C4-2B (cell line): ENCODE results near the gene NUP214.

Experiments
- ZFX ChIP-seq: fragments of 450-650 bp; IDR thresholded peaks from 2 replicates; pipeline ENCODE4 v1.6.1; 2017
- TF ChIP-seq, protein P1 (sequence below): fragments of 450-650 bp; conservative IDR thresholded peaks from 2 replicates; pipeline ENCODE4 v1.5.1; 2017; ENCODE audit warnings: mild to moderate bottlenecking

DNA sequence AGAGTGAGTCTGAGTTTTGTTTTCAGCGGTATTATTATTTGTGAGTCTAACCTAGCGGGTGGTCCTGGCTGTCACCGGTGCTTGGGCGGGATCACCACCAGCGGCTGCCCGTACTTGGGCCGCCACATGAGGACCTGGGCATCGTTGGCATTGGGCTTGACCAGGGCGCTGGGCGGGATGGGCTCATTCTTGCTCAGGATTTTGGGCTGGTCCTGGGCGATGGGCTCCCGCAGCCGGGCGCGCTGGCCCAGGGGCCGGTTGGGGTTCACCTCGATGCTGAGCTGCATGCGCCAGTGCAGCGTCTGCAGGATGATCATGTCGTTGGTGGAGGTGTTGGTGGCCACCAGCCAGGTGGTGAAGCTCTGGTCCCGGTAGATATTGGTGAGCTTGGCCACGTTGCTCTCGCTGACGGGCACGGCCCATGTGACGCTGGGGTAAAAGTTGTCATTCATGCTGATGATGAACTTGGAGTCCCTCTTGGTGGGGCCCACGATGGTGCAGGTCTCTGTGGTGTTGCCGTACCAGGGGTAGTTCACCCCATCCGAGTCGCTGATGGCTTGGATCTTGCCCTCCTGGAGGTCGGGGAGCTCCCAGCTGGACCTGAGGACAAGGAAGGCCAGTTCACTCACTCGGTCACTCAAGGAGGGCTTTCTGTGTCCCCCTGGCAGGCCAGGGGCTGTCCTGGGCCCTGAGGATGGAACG lies 135.5 kb downstream of the NUP214 start:
- TF ChIP-seq, protein P1, sequence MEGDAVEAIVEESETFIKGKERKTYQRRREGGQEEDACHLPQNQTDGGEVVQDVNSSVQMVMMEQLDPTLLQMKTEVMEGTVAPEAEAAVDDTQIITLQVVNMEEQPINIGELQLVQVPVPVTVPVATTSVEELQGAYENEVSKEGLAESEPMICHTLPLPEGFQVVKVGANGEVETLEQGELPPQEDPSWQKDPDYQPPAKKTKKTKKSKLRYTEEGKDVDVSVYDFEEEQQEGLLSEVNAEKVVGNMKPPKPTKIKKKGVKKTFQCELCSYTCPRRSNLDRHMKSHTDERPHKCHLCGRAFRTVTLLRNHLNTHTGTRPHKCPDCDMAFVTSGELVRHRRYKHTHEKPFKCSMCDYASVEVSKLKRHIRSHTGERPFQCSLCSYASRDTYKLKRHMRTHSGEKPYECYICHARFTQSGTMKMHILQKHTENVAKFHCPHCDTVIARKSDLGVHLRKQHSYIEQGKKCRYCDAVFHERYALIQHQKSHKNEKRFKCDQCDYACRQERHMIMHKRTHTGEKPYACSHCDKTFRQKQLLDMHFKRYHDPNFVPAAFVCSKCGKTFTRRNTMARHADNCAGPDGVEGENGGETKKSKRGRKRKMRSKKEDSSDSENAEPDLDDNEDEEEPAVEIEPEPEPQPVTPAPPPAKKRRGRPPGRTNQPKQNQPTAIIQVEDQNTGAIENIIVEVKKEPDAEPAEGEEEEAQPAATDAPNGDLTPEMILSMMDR: no peak
- TF ChIP-seq ZFX: no peak
